K562 (cell line): ENCODE results near the gene WDR44.

Experiments
- CTCF ChIP-seq, 3 experiments: IDR thresholded peaks in 2 of 3; conservative IDR thresholded peaks in 1 of 3; 2 replicates each; pipeline ENCODE4 v1.5.1; 2011 to 2012; ENCODE audit warnings: low read length in 3 of 3, mild to moderate bottlenecking in 3 of 3, control low read depth in 2 of 3, improper control_type of control experiment in 1 of 3, inconsistent platforms in 1 of 3, low read depth in 1 of 3, mixed read lengths in 1 of 3, moderate library complexity in 1 of 3; ENCODE audit not compliant: insufficient read depth in 2 of 3
- EP300 ChIP-seq: IDR thresholded peaks from 2 replicates; pipeline ENCODE4 v1.6.1; 2012; ENCODE audit warnings: low read length, improper control_type of control experiment
- TF ChIP-seq, protein P1 (sequence below): sonication (generic); formaldehyde crosslinking; IDR thresholded peaks from 2 replicates; pipeline ENCODE4 v1.5.0; 2020; ENCODE audit warnings: missing genetic modification reagents

- no peak for TF ChIP-seq EP300
- TF ChIP-seq, protein P1, sequence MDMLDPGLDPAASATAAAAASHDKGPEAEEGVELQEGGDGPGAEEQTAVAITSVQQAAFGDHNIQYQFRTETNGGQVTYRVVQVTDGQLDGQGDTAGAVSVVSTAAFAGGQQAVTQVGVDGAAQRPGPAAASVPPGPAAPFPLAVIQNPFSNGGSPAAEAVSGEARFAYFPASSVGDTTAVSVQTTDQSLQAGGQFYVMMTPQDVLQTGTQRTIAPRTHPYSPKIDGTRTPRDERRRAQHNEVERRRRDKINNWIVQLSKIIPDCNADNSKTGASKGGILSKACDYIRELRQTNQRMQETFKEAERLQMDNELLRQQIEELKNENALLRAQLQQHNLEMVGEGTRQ = no peak
- TF ChIP-seq CTCF (IDR thresholded peaks at IDR 0.05 in 2 of 3, conservative IDR thresholded peaks at IDR 0.05 in 1 of 3; ENCODE audit: insufficient read depth in 2 of 3, low read depth in 1 of 3, low read length in 3 of 3) = no peak
Observed at GRCh38 chrX:118347736-118348135, 1.8 kb downstream of the WDR44 start.
